H1 (cell line): ENCODE measurements around the gene S100G. TPM values are rescaled to one million over a fixed set of nuclear protein-coding genes. Genes with fewer than 3 reads are reported as not detected.

ENCODE experiments used
- BCL11A ChIP-seq, 2 experiments: IDR thresholded peaks; one replicate each; pipeline ENCODE4 v1.6.1; 2011; ENCODE audit warnings: low read depth in 2 of 2, low read length in 2 of 2, mild to moderate bottlenecking in 2 of 2
- EGR1 ChIP-seq: IDR thresholded peaks from 2 replicates; pipeline ENCODE4 v1.6.1; 2011; ENCODE audit warnings: low read depth, low read length, borderline replicate concordance
- JUND ChIP-seq: IDR thresholded peaks from 2 replicates; pipeline ENCODE4 v1.6.1; 2011; ENCODE audit warnings: mild to moderate bottlenecking, improper control_type of control experiment, low read length
- KDM4A ChIP-seq: IDR thresholded peaks from one replicate; pipeline ENCODE4 v1.7.1; 2012; ENCODE audit warnings: low read depth, mild to moderate bottlenecking, moderate library complexity, low read length, inconsistent platforms; ENCODE audit not compliant: severe bottlenecking
- POLR2AphosphoS5 ChIP-seq: IDR thresholded peaks from 2 replicates; pipeline ENCODE4 v1.6.1; 2011; ENCODE audit warnings: low read depth, low read length
- RAD21 ChIP-seq, 2 experiments: IDR thresholded peaks in 1 of 2; conservative IDR thresholded peaks in 1 of 2; 2 replicates each; pipeline ENCODE4 v1.6.1; 2011; ENCODE audit warnings: low read depth in 2 of 2, low read length in 2 of 2, improper control_type of control experiment in 1 of 2, inconsistent platforms in 1 of 2, mild to moderate bottlenecking in 1 of 2, moderate library complexity in 1 of 2
- RFX5 ChIP-seq: IDR thresholded peaks from 2 replicates; pipeline ENCODE4 v1.6.1; 2011; ENCODE audit warnings: low read depth, low read length, improper control_type of control experiment, borderline replicate concordance
- SP2 ChIP-seq: IDR thresholded peaks from 2 replicates; pipeline ENCODE4 v1.6.1; 2012; ENCODE audit warnings: mild to moderate bottlenecking, low read length, inconsistent platforms
- SRF ChIP-seq: IDR thresholded peaks from 2 replicates; pipeline ENCODE4 v1.6.1; 2011; ENCODE audit warnings: mild to moderate bottlenecking, low read depth, low read length, moderate library complexity
- TAF7 ChIP-seq: optimal IDR thresholded peaks from 2 replicates; pipeline ENCODE3; 2011; ENCODE audit warnings: low read depth, mild to moderate bottlenecking, inconsistent platforms, low read length, moderate library complexity, borderline replicate concordance
- ZNF274 ChIP-seq: IDR thresholded peaks from 2 replicates; pipeline ENCODE4 v1.7.0; 2012; ENCODE audit warnings: low read length, borderline replicate concordance; ENCODE audit errors: extremely low read depth
- polyA plus RNA-seq, 7 experiments: library from polyadenylated mRNA; depleted of rRNA in 3 of 7; stranded (reverse) in 5 of 7; unstranded in 2 of 7; fragments of >200 nt in 5 of 7; fragments of 200-250 nt in 2 of 7; gene quantifications; 1 replicate in 5 of 7; 2 replicates in 1 of 7; 4 replicates in 1 of 7; pipeline versions ENCODE4 v1.2.1 to v1.2.3, GENCODE V29; 2011 to 2013; ENCODE audit warnings: missing spikeins in 2 of 7, mixed read lengths in 2 of 7
- total RNA-seq: library from RNA; stranded (reverse); fragmentation: NEBNext Ultra II Directional; extraction: Animal tissue kit (Norgen Biotek cat#: 25700); gene quantifications from 2 replicates; pipeline ENCODE4 v1.2.1, GENCODE V29; 2021
- TF ChIP-seq, protein P1 (sequence below): fragments of 300-600 bp; sonication (generic); IDR thresholded peaks from 2 replicates; pipeline ENCODE4 v1.7.1; 2012; ENCODE audit warnings: low read length, moderate library complexity, mild to moderate bottlenecking, inconsistent platforms; ENCODE audit not compliant: insufficient replicate concordance

The S100G gene
- total and polyA plus RNA-seq, 2 of the 8 experiments (the other 6 are each of a cell fraction or from before 2014, with no cell fraction given) = not detected

DNA sequence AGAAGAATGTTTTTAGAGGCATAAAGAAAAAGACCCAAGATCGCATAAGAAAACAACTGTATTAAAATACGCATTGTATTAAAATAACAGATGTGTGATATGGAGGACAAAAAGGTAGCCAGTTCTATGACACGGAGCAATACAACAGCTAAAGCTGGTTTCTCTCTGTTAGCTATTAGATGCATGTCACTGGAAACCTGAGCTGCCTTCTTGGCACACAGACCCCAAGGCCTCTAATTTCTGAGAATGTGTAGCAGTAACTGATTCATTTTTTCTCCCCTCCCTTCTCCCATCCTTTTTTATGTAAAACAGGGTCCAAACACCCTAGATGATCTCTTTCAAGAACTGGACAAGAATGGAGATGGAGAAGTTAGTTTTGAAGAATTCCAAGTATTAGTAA, 4.1 kb downstream of the S100G start (continued):
- TF ChIP-seq, protein P1, sequence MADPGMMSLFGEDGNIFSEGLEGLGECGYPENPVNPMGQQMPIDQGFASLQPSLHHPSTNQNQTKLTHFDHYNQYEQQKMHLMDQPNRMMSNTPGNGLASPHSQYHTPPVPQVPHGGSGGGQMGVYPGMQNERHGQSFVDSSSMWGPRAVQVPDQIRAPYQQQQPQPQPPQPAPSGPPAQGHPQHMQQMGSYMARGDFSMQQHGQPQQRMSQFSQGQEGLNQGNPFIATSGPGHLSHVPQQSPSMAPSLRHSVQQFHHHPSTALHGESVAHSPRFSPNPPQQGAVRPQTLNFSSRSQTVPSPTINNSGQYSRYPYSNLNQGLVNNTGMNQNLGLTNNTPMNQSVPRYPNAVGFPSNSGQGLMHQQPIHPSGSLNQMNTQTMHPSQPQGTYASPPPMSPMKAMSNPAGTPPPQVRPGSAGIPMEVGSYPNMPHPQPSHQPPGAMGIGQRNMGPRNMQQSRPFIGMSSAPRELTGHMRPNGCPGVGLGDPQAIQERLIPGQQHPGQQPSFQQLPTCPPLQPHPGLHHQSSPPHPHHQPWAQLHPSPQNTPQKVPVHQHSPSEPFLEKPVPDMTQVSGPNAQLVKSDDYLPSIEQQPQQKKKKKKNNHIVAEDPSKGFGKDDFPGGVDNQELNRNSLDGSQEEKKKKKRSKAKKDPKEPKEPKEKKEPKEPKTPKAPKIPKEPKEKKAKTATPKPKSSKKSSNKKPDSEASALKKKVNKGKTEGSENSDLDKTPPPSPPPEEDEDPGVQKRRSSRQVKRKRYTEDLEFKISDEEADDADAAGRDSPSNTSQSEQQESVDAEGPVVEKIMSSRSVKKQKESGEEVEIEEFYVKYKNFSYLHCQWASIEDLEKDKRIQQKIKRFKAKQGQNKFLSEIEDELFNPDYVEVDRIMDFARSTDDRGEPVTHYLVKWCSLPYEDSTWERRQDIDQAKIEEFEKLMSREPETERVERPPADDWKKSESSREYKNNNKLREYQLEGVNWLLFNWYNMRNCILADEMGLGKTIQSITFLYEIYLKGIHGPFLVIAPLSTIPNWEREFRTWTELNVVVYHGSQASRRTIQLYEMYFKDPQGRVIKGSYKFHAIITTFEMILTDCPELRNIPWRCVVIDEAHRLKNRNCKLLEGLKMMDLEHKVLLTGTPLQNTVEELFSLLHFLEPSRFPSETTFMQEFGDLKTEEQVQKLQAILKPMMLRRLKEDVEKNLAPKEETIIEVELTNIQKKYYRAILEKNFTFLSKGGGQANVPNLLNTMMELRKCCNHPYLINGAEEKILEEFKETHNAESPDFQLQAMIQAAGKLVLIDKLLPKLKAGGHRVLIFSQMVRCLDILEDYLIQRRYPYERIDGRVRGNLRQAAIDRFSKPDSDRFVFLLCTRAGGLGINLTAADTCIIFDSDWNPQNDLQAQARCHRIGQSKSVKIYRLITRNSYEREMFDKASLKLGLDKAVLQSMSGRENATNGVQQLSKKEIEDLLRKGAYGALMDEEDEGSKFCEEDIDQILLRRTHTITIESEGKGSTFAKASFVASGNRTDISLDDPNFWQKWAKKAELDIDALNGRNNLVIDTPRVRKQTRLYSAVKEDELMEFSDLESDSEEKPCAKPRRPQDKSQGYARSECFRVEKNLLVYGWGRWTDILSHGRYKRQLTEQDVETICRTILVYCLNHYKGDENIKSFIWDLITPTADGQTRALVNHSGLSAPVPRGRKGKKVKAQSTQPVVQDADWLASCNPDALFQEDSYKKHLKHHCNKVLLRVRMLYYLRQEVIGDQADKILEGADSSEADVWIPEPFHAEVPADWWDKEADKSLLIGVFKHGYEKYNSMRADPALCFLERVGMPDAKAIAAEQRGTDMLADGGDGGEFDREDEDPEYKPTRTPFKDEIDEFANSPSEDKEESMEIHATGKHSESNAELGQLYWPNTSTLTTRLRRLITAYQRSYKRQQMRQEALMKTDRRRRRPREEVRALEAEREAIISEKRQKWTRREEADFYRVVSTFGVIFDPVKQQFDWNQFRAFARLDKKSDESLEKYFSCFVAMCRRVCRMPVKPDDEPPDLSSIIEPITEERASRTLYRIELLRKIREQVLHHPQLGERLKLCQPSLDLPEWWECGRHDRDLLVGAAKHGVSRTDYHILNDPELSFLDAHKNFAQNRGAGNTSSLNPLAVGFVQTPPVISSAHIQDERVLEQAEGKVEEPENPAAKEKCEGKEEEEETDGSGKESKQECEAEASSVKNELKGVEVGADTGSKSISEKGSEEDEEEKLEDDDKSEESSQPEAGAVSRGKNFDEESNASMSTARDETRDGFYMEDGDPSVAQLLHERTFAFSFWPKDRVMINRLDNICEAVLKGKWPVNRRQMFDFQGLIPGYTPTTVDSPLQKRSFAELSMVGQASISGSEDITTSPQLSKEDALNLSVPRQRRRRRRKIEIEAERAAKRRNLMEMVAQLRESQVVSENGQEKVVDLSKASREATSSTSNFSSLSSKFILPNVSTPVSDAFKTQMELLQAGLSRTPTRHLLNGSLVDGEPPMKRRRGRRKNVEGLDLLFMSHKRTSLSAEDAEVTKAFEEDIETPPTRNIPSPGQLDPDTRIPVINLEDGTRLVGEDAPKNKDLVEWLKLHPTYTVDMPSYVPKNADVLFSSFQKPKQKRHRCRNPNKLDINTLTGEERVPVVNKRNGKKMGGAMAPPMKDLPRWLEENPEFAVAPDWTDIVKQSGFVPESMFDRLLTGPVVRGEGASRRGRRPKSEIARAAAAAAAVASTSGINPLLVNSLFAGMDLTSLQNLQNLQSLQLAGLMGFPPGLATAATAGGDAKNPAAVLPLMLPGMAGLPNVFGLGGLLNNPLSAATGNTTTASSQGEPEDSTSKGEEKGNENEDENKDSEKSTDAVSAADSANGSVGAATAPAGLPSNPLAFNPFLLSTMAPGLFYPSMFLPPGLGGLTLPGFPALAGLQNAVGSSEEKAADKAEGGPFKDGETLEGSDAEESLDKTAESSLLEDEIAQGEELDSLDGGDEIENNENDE = no peak
- TF ChIP-seq EGR1 = no peak
- TF ChIP-seq SP2 = no peak
- no peak for TF ChIP-seq POLR2AphosphoS5
- no peak for TF ChIP-seq BCL11A (IDR thresholded peaks at IDR 0.05; ENCODE audit: low read depth in 2 of 2, low read length in 2 of 2)
- TF ChIP-seq RAD21 (IDR thresholded peaks at IDR 0.05 in 1 of 2, conservative IDR thresholded peaks at IDR 0.05 in 1 of 2; ENCODE audit: low read depth in 2 of 2, low read length in 2 of 2) = no peak
- no peak for TF ChIP-seq TAF7
- TF ChIP-seq KDM4A = no peak
- TF ChIP-seq SRF = no peak
- TF ChIP-seq JUND = no peak
- no peak for TF ChIP-seq RFX5
- no peak for TF ChIP-seq ZNF274
